T-helper 2 cell treated with Interferon-gamma antibody and Interleukin-4, amounts not matched to agents 100 ng/mL and 5 ng/mL, for 36 hours (primary cell): ENCODE measurements around the gene OLIG3. TPM values are rescaled to one million over a fixed set of nuclear protein-coding genes. Genes with fewer than 3 reads are reported as not detected.

Experiments used
- intact Hi-C: fragments of 100-400 bp; cut with micrococcal nuclease; formaldehyde crosslinking; loops from one replicate; pipeline ENCODE4 v1.15.1; 2023
- total RNA-seq: library from RNA; stranded (reverse); gene quantifications from 2 replicates; pipeline ENCODE4 v1.2.3, GENCODE V29; 2022

Gene OLIG3
- total RNA-seq, 1 donor from 2014 or later: not detected

DNA sequence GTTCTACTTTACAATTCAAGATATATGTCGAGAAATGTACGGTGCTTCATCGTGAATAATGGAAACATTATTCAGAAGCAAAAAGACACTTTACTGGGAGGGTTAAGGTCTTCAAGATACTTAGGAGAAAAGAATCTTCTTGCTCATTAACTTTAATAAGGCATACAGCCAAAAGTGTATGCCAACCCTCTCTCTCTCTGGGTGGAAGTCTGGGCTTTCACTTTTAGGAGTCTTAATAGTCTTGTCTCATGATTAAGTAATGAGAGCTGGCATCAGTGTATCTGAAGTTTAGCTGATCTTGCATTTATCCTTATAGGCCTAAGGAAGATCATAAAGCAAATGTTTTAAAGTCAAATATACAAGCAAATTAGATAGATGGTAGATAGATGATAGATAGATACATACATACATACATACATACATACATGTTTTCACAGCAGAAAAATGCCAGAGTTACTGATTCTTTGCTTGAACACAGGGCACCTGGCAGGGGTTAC is 21.5 kb downstream of the OLIG3 start:
- intact Hi-C loops: no loop called here

GRCh38 chr6:137471986-137472385 is 22.2 kb downstream of the OLIG3 start:
- intact Hi-C loops: no loop called here

DNA sequence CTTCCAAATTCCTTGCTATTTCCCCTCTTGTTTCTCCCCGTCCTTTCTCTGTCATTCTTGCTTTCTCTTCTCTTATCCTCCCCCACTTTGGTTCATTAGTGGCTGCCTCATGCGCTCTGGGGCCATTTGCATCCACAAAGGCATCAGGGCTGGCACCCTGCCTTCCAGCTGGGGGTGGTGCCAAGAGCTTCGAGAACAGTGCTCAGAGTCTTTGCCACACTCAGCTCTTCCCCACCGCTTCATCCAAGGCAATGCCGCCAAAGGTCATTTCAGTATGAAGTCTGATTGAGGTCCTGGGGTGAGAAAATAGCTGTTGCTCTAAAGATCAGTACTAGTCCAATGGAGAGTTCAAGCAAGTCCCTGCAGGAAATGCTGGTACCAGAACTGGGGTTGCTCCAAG is 22.7 kb downstream of the OLIG3 start:
- intact Hi-C loops: no loop called here

- intact Hi-C loops: no loop called here
Observed at GRCh38 chr6:137467211-137467610, 27.0 kb downstream of the OLIG3 start.

GRCh38 chr6:137465378-137466009 is 28.7 kb downstream of the OLIG3 start:
- intact Hi-C loops: no loop called here

GRCh38 chr6:137452333-137452894 is 41.8 kb downstream of the OLIG3 start:
- intact Hi-C loops: no loop called here

DNA sequence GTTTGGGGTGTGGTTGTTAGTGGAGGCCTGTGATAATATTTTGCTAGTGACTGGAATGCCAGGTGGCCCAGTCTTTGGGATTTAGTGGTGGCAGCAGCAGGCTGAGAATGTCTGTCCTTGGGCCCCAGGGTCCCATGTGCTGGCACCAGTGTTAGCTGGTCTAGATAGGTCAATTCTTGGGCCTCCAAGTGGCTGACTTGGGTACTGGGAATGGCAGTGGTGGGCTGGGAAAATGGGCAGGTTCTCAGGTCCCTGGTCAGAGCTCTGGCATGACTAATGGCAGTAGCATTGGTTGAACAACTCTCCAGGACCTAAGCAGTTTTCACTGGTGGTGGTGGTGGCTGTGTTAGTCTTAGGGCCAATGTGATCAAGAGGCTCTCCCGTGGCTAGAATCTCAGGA is 50.3 kb downstream of the OLIG3 start:
- intact Hi-C loops: no loop called here
